ENCODE results near the gene COQ4. TPM values are rescaled to one million over a fixed set of nuclear protein-coding genes. Genes with fewer than 3 reads are reported as not detected.

COQ4 gene
- polyA plus RNA-seq, 10 donors = 18.6 to 39.2 (median 27.4) TPM

DNA sequence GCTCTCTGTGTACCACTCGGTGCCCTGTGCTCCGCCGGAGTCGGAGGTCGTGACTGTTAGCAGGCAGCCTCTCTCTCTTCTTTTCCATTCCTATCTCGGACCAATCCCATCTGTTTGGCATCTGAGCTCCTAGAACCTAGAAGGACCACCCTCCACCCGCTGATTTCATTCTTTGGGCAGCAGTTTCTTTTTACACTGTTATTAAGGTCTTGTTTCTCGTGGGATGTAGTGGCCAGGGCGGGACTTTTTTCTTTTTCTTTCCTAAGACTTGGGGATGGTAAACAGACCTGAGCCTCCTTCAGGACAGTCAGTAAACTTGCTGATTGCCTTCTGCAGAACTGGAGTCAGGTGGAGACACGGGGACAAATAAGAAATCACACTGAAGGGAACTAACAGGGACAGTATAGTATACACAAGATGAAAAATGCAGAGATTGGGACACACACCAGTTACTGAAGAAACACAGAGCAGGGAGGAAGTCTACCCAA lies 49.0 kb downstream of the COQ4 start:
- DNase-seq = no peak

DNA sequence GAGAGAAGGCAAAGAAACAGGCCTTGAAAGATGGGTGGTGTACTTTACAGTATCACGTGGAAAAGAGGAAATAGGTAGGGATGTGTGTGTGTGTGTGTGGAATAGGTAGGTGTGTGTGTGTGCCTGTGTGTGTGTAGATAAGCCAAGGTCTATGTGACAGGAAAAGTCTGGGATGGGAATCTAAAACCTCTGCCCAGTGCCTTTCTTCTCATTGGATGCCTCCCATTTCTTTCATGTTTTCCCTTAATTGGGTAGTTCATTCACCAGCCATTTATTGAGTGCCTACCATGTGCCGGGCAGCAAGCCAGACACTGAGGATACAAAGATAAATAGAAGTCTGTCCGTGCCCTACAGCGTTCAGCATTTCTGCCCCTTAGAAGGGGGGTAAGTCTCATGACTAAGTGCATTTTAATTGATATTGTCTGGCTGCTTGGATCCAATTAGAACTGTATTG lies 49.6 kb downstream of the COQ4 start:
- DNase-seq = no peak

DNA sequence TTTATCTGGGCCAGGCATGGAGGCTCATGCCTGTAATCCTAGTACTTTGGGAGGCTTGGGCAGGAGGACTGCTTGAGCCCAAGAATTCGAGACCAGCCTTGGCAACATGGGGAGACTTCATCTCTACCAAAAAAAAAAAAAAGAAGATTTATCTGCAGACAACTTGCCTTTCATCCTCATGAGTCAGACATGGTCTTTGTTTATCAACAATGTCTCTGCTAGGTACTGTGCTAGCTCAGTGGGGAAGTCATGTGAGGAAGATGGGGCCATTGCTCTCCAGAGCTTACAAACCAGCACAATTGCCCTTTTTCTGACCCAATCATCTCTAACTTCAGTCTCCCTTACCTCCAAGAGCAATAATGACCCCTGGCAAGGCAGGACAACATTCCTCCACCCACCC lies 50.1 kb downstream of the COQ4 start:
- DNase-seq = no peak

DNA sequence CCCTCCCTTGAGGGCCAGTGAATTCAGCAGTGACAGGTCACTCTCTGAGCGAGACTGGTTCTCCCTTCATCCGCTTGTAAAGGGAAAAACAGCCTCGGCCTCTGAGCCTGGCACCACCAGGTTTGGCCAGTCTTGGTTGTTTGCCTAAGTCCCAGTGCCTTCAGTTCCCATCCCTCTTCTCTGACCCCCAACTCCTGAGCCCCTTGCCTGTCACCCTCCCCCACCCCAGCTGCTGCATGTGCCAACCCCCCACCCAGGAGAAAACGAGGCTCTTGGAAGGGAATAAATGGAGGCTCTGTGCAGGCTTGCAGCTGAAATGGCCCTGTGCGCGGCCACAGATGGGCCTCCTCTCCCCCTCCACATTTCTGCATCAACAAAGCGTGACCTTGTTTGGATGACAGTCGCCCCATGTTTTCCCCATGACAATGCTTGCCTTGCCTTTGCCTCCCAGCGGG lies 51.6 kb downstream of the COQ4 start:
- DNase-seq = no peak

DNA sequence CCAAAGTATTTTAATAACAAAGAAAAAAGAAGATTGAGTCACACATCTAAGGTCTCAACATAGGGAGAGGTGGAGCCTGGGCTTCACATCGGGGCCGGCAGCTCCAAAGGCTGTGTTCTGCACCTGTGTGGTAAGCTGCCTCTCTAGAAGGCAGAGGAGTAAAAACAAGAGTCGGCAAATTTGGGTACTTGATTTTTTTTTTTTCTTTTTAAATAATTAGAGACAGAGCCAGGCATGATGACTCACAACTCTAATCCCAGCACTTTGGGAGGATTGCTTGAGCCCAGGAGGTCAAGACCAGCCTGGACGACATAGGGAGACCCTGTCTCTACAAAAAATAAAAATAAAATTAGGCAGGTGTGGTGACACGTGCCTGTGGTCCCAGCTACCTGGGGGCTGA lies 53.2 kb downstream of the COQ4 start:
- no peak for DNase-seq

DNA sequence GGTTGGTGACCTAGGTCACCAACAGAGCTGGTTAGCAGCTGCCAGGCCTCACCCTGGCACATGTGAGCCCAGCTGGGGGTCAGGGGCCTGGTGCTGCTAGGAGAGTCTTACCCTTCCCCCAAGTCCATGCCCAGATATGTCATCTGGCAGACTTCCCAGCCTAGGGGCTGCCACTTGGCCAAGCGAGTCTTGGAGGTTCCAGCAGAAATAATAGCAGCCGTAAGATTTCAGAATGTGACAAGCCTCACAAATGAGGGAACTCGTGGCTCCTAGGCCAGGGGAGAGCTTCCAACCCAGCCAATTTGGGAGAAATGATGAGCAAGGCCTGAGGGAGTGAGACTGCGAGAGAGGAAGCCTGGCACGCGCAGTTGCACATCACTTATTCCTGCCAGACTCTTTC lies 59.6 kb downstream of the COQ4 start:
- DNase-seq = no peak

DNA sequence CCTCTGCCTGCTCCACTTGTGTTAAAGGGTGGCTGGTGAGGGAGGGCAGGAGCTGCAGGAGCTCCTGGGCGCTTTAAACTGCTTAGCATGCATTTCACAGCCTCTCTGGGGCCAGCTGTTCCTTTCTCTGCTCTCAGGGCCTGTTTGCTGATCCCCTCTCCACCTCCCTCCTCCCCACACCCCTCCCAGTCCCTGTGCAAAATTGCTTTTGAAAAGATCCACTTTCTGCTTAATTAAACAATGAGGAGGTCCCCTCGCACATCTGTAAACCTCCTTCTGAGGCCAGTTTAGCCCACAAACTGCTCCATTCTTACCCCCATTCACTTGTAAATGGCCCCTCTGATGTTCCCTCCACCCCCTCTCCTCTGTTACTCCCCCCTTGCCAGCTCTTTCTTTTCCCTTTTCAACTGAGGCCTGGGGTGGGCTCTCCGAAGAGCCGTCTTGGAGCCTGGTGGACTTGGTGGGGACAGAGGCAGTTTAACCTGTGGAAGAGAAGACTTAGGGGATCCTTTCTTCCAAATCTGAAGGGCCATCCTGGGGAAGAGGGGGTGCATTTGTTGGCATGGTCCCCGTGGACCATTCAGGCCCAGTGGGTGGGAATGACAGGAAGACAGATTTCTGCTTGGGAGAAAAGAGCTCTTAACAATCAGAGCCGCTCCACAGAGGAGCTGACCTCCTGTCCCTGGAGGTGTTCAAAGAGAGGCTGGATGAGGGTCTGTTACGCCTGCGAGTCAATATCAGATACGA lies 60.5 kb downstream of the COQ4 start:
- no peak for DNase-seq

Other genes with a start within 250 kb of the COQ4 start
- gene PTGES2, start 195.1 kb upstream of the COQ4 start, polyA plus RNA-seq (ENCODE audit: insufficient read length in 10 of 10) = 10 to 100 TPM; 28.2 to 40.0 (median 36.1) TPM
- 1 to 10 TPM in 1 of 10 donors, under 1 TPM in 9; 0.16 to 1.3 (median 0.68) TPM for gene LCN2, start 173.4 kb upstream of the COQ4 start, polyA plus RNA-seq (ENCODE audit: insufficient read length in 10 of 10)
- gene BBLN, start 162.6 kb upstream of the COQ4 start, polyA plus RNA-seq (ENCODE audit: insufficient read length in 10 of 10) = 10 to 100 TPM; 19.9 to 33.8 (median 26.3) TPM
- 100 to 1,000 TPM in 4 of 10 donors, 10 to 100 TPM in 6; 84.8 to 128 (median 99.1) TPM for gene CIZ1, start 131.3 kb upstream of the COQ4 start, polyA plus RNA-seq (ENCODE audit: insufficient read length in 10 of 10)
- 100 to 1,000 TPM in 1 of 10 donors, 10 to 100 TPM in 9; 32.0 to 119 (median 52.2) TPM for gene DNM1, start 119.5 kb upstream of the COQ4 start, polyA plus RNA-seq (ENCODE audit: insufficient read length in 10 of 10)
- 100 to 1,000 TPM in 1 of 10 donors, 10 to 100 TPM in 9; 76.3 to 111 (median 90.5) TPM for gene GOLGA2, start 46.8 kb upstream of the COQ4 start, polyA plus RNA-seq (ENCODE audit: insufficient read length in 10 of 10)
- 10 to 100 TPM; 17.9 to 26.9 (median 23.6) TPM for gene SWI5, start 46.6 kb upstream of the COQ4 start, polyA plus RNA-seq (ENCODE audit: insufficient read length in 10 of 10)
- gene TRUB2, start 392 bp upstream of the COQ4 start, polyA plus RNA-seq (ENCODE audit: insufficient read length in 10 of 10) = 10 to 100 TPM; 18.3 to 25.7 (median 21.9) TPM
- gene SLC27A4, start 17.7 kb downstream of the COQ4 start, polyA plus RNA-seq (ENCODE audit: insufficient read length in 10 of 10) = 10 to 100 TPM in 5 of 10 donors, 1 to 10 TPM in 5; 7.8 to 13.4 (median 10.7) TPM
- gene URM1, start 48.5 kb downstream of the COQ4 start, polyA plus RNA-seq (ENCODE audit: insufficient read length in 10 of 10) = 10 to 100 TPM; 47.6 to 72.9 (median 63.7) TPM
- 100 to 1,000 TPM in 6 of 10 donors, 10 to 100 TPM in 4; 75.4 to 137 (median 109) TPM for gene CERCAM, start 98.0 kb downstream of the COQ4 start, polyA plus RNA-seq (ENCODE audit: insufficient read length in 10 of 10)
- gene ODF2, start 133.2 kb downstream of the COQ4 start, polyA plus RNA-seq (ENCODE audit: insufficient read length in 10 of 10) = 10 to 100 TPM; 22.1 to 35.1 (median 27.6) TPM
- gene GLE1, start 181.9 kb downstream of the COQ4 start, polyA plus RNA-seq (ENCODE audit: insufficient read length in 10 of 10) = 10 to 100 TPM; 16.5 to 22.3 (median 20.2) TPM
- gene SPTAN1, start 229.7 kb downstream of the COQ4 start, polyA plus RNA-seq (ENCODE audit: insufficient read length in 10 of 10) = 100 to 1,000 TPM; 235 to 314 (median 273) TPM